Activated T-cell treated with anti-CD3 and anti-CD28 coated beads for 48 hours (primary cell): ENCODE measurements around the gene PSG7.
"Not testable (repeated sequence)": the region's sequence is repeated elsewhere in the genome, so short reads cannot be mapped to it uniquely, and the experiment has no call there.

Experiments
- DNase-seq: peaks from one replicate; pipeline ENCODE4 v3.0.0-alpha.2; 2020; ENCODE audit warnings: low read depth

PSG7 gene

GRCh38 chr19:42913516-42913915, 23.5 kb downstream of the PSG7 start:
- not testable (repeated sequence) for DNase-seq

GRCh38 chr19:42912941-42913340, 24.1 kb downstream of the PSG7 start:
- DNase-seq: not testable (repeated sequence)

GRCh38 chr19:42911731-42912130, 25.3 kb downstream of the PSG7 start:
- not testable (repeated sequence) for DNase-seq

- not testable (repeated sequence) for DNase-seq
Measured at GRCh38 chr19:42906162-42906561, 30.8 kb downstream of the PSG7 start.

- DNase-seq: not testable (repeated sequence)
Measured at GRCh38 chr19:42900561-42900960, 36.4 kb downstream of the PSG7 start.

GRCh38 chr19:42899674-42900073, 37.3 kb downstream of the PSG7 start:
- DNase-seq: not testable (repeated sequence)

- not testable (repeated sequence) for DNase-seq
Measured at GRCh38 chr19:42899110-42899509, 37.9 kb downstream of the PSG7 start.

- not testable (repeated sequence) for DNase-seq
Measured at GRCh38 chr19:42898656-42899055, 38.4 kb downstream of the PSG7 start.

- not testable (repeated sequence) for DNase-seq
Measured at GRCh38 chr19:42897729-42898128, 39.3 kb downstream of the PSG7 start.

GRCh38 chr19:42890446-42890845, 46.6 kb downstream of the PSG7 start:
- DNase-seq: not testable (repeated sequence)

GRCh38 chr19:42887876-42888445, 49.0 kb downstream of the PSG7 start:
- DNase-seq: not testable (repeated sequence)

- not testable (repeated sequence) for DNase-seq
Measured at GRCh38 chr19:42882730-42883129, 54.3 kb downstream of the PSG7 start.

- not testable (repeated sequence) for DNase-seq
Measured at GRCh38 chr19:42882010-42882409, 55.0 kb downstream of the PSG7 start.

- not testable (repeated sequence) for DNase-seq
Measured at GRCh38 chr19:42881279-42881678, 55.7 kb downstream of the PSG7 start.

GRCh38 chr19:42880621-42881020, 56.4 kb downstream of the PSG7 start:
- not testable (repeated sequence) for DNase-seq

GRCh38 chr19:42879613-42880012, 57.4 kb downstream of the PSG7 start, which contains the start of gene PSG1:
Gene PSG1 (minus strand): TSS chr19:42879713. CDS start chr19:42879581, 132 bp downstream.
- DNase-seq: no peak

- not testable (repeated sequence) for DNase-seq
Measured at GRCh38 chr19:42876596-42876995, 60.4 kb downstream of the PSG7 start.

GRCh38 chr19:42875881-42876280, 61.1 kb downstream of the PSG7 start:
- not testable (repeated sequence) for DNase-seq

- not testable (repeated sequence) for DNase-seq
Measured at GRCh38 chr19:42874901-42875813, 61.9 kb downstream of the PSG7 start.

GRCh38 chr19:42874136-42874535, 62.9 kb downstream of the PSG7 start:
- not testable (repeated sequence) for DNase-seq
